Sigmoid colon (tissue), 7 donors: ENCODE measurements around the gene ST7L. TPM values are rescaled to one million over a fixed set of nuclear protein-coding genes. Genes with fewer than 3 reads are reported as not detected.
"Not testable (repeated sequence)": the region's sequence is repeated elsewhere in the genome, so short reads cannot be mapped to it uniquely, and the experiment has no call there.

Source experiments
- DNase-seq: peaks from one replicate; pipeline ENCODE4 v3.0.0-alpha.2; 2019
- H3K27ac ChIP-seq, 4 donors: fragments of 200-600 bp; sonication (generic); one replicate each; pipeline ENCODE4 v1.5.1; 2016 to 2019; ENCODE audit warnings: mild to moderate bottlenecking in 1 of 4
- H3K27me3 ChIP-seq, 3 donors: fragments of 200-600 bp; sonication (generic); one replicate each; pipeline ENCODE4 v1.5.1; 2019; ENCODE audit warnings: mild to moderate bottlenecking in 1 of 3
- H3K36me3 ChIP-seq, 4 donors: fragments of 200-600 bp; sonication (generic); one replicate each; pipeline ENCODE4 v1.5.1; 2016 to 2019
- H3K4me1 ChIP-seq, 4 donors: fragments of 200-600 bp; sonication (generic); one replicate each; pipeline ENCODE4 v1.5.1; 2017 to 2019
- H3K4me3 ChIP-seq, 4 donors: fragments of 200-600 bp; sonication (generic); one replicate each; pipeline ENCODE4 v1.5.1; 2017 to 2019; ENCODE audit warnings: mild to moderate bottlenecking in 2 of 4, moderate library complexity in 1 of 4
- H3K9me3 ChIP-seq, 4 donors: fragments of 200-600 bp in 3 of 4; sonication (generic) in 3 of 4; one replicate each; pipeline versions ENCODE4 v1.5.1 to v1.6.1; 2013 to 2019
- EP300 ChIP-seq, 4 donors: sonication (generic); formaldehyde crosslinking; IDR thresholded peaks; one replicate each; pipeline ENCODE4 v1.6.1; 2017; ENCODE audit warnings: antibody characterized with exemption in 4 of 4
- POLR2A ChIP-seq, 2 donors: fragments of 450-650 bp; IDR thresholded peaks; one replicate each; pipeline ENCODE4 v1.6.1; 2016; ENCODE audit warnings: antibody characterized with exemption in 2 of 2, mild to moderate bottlenecking in 2 of 2, moderate library complexity in 2 of 2
- POLR2AphosphoS5 ChIP-seq, 4 donors: sonication (generic); formaldehyde crosslinking; IDR thresholded peaks; one replicate each; pipeline ENCODE4 v1.6.1; 2017; ENCODE audit warnings: antibody characterized with exemption in 4 of 4
- WGBS, 2 donors: extraction: QIAGEN DNeasy Blood & Tissue Kit; methylation state at CpG; one replicate each; pipeline ENCODE4 v1.1.7; 2013; 5-methylcytosine and 5-hydroxymethylcytosine counted together
- intact Hi-C: fragments of 100-400 bp; cut with DNase I; formaldehyde crosslinking; loops from one replicate; pipeline ENCODE4 v1.15.1; 2023
- polyA plus RNA-seq, 3 donors: library from polyadenylated mRNA; stranded (reverse); fragments of 200-250 nt; gene quantifications; one replicate each; pipeline ENCODE4 v1.2.3, GENCODE V29; 2013
- total RNA-seq, 4 donors: library from RNA; depleted of rRNA; stranded (reverse); fragments of >200 nt; gene quantifications; one replicate each; pipeline ENCODE4 v1.1.0, GENCODE V29; 2016
- TF ChIP-seq, protein P1 (sequence below), 4 experiments: fragments of 450-650 bp in 3 of 4; fragments of 200-600 bp in 1 of 4; IDR thresholded peaks; one replicate each; pipeline ENCODE4 v1.5.1; 2016 to 2019; ENCODE audit warnings: antibody characterized with exemption in 4 of 4, mild to moderate bottlenecking in 3 of 4, moderate library complexity in 2 of 4
- donor health status: healthy with polysubstance abuse.
- donor health status: Bipolar disorder and iron deficiency.
- donor health status: healthy.

The ST7L gene
- total and polyA plus RNA-seq, 7 donors: 1.8 to 68.0 (median 22.7) TPM

DNA sequence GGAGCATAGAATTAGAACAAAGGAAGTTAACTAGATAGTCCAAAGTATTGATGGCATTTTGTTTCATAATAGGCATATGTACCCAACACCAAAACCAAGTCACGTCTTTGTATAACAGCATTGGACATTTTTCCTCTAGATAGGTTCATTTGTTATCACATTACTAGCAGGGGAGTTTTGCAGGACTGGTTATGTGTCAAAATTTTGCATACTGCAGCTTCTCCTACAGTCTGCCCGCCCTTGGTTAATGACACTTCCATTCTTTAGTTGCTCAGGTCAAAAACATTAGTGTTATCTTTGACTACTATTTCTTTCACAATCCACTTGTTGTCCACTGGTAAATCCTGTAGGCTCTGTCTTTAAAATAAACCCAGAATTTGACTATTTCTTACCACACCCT lies 9.6 kb upstream of the ST7L start:
- no peaks in the 10 kb centered on the region for H3K27me3 ChIP-seq
- 87 to 88% methylated on average over 2 of the region's 2 CpGs for WGBS, 2 donors
- no peak overlapping the region for H3K27ac ChIP-seq
- no peaks in the 10 kb centered on the region for H3K9me3 ChIP-seq
- H3K4me3 ChIP-seq: no peak overlapping the region
- no peak for TF ChIP-seq POLR2AphosphoS5 (IDR thresholded peaks at IDR 0.05)
- no peak for TF ChIP-seq POLR2A (IDR thresholded peaks at IDR 0.05)
- TF ChIP-seq, protein P1, sequence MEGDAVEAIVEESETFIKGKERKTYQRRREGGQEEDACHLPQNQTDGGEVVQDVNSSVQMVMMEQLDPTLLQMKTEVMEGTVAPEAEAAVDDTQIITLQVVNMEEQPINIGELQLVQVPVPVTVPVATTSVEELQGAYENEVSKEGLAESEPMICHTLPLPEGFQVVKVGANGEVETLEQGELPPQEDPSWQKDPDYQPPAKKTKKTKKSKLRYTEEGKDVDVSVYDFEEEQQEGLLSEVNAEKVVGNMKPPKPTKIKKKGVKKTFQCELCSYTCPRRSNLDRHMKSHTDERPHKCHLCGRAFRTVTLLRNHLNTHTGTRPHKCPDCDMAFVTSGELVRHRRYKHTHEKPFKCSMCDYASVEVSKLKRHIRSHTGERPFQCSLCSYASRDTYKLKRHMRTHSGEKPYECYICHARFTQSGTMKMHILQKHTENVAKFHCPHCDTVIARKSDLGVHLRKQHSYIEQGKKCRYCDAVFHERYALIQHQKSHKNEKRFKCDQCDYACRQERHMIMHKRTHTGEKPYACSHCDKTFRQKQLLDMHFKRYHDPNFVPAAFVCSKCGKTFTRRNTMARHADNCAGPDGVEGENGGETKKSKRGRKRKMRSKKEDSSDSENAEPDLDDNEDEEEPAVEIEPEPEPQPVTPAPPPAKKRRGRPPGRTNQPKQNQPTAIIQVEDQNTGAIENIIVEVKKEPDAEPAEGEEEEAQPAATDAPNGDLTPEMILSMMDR (IDR thresholded peaks at IDR 0.05): no peak
- TF ChIP-seq EP300 (IDR thresholded peaks at IDR 0.05): no peak
- no peak for DNase-seq
- H3K4me1 ChIP-seq: peaks cover 0 to 62% (median 21%) of the 10 kb centered on the region in 4 donors
- H3K36me3 ChIP-seq: no peaks in the 10 kb centered on the region
- intact Hi-C loops: no loop called here

DNA sequence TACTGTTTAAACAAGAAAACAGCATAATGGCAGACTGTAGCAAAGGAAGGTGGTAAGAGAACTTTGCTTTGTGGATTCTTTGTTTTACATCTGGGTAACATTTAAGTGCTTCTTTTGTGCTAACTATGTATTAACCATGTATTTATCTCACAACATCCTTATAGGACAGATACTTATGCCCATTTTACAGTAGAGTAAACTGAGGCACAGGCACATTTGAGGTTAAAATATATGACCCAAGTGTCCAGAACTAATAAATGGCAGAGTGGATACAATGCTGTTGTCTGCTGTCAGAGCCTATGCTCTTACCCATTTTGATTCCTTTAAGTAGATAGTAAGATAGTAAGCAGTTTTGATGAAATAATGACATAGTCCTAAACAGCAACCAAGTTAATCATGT lies 7.9 kb upstream of the ST7L start:
- Histone ChIP-seq H3K36me3 (no peaks in the 10 kb centered on the region), H3K27me3 (no peaks in the 10 kb centered on the region), H3K27ac (no peak overlapping the region), H3K4me1 (peaks cover 0 to 60% (median 26%) of the 10 kb centered on the region in 4 donors), H3K4me3 (no peak overlapping the region), H3K9me3 (no peaks in the 10 kb centered on the region)
- DNase-seq: no peak
- TF ChIP-seq POLR2AphosphoS5 (IDR thresholded peaks at IDR 0.05) (no peak), EP300 (IDR thresholded peaks at IDR 0.05) (no peak), POLR2A (IDR thresholded peaks at IDR 0.05) (no peak)
- TF ChIP-seq, protein P1 (IDR thresholded peaks at IDR 0.05): no peak
- intact Hi-C loops: no loop called here

DNA sequence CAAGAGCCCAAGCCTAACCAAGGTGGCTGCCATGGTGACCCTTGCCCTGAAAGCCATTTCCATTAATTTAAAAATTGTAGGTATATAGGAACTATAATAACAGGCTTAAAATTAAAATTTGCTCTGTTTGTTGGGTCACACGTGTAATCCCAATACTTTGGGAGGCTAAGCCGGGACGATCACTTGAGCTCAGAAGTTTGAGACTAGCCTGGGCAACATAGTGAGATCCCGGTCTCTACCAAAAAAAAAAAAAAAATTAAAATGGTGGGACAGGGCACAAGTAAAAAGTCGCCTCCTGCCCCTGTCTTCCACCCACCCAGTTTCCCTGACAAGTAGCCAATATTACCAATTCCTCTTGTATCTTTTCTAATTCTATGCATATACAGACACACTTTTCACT lies 7.3 kb upstream of the ST7L start:
- DNase-seq: no peak
- H3K4me3 ChIP-seq: no peak overlapping the region
- no peak overlapping the region for H3K27ac ChIP-seq
- peaks cover 0 to 61% (median 33%) of the 10 kb centered on the region in 4 donors for H3K4me1 ChIP-seq
- WGBS, 2 donors: 96% methylated on average over 5 of the region's 5 CpGs
- no peaks in the 10 kb centered on the region for H3K27me3 ChIP-seq
- TF ChIP-seq POLR2A (IDR thresholded peaks at IDR 0.05) (no peak), POLR2AphosphoS5 (IDR thresholded peaks at IDR 0.05) (no peak), EP300 (IDR thresholded peaks at IDR 0.05) (no peak)
- TF ChIP-seq, protein P1 (IDR thresholded peaks at IDR 0.05): no peak
- intact Hi-C loops: no loop called here
- H3K9me3 ChIP-seq: no peaks in the 10 kb centered on the region
- H3K36me3 ChIP-seq: no peaks in the 10 kb centered on the region

DNA sequence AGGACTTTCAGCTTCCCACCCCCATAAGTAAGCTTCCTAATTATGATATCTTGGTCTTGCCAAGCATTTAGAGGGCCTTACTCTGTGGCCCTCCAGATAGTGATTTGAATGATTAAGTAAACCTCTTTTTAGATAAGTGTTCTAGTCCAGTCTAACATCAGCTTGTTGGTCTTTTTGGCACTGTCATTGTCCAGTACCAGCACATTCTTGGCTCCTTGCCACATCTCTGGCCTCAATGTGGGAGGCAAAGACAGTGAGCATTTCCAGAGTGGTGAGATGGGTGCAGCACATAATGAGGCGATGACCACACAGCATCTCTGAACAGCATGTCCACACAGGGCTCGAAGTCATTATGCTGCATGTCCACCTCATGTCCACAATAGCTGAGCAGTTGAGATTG lies 6.8 kb upstream of the ST7L start:
- TF ChIP-seq EP300 (IDR thresholded peaks at IDR 0.05) (no peak), POLR2AphosphoS5 (IDR thresholded peaks at IDR 0.05) (peak in 1 of 4 donors; percentile 29)
- H3K36me3 ChIP-seq: no peaks in the 10 kb centered on the region
- no peaks in the 10 kb centered on the region for H3K27me3 ChIP-seq
- H3K4me1 ChIP-seq: peaks cover 0 to 61% (median 36%) of the 10 kb centered on the region in 4 donors
- intact Hi-C loops: no loop called here
- no peak for DNase-seq
- no peaks in the 10 kb centered on the region for H3K9me3 ChIP-seq
- 96 to 97% methylated on average over 2 of the region's 2 CpGs for WGBS, 2 donors
- no peak overlapping the region for H3K4me3 ChIP-seq
- no peak overlapping the region for H3K27ac ChIP-seq

DNA sequence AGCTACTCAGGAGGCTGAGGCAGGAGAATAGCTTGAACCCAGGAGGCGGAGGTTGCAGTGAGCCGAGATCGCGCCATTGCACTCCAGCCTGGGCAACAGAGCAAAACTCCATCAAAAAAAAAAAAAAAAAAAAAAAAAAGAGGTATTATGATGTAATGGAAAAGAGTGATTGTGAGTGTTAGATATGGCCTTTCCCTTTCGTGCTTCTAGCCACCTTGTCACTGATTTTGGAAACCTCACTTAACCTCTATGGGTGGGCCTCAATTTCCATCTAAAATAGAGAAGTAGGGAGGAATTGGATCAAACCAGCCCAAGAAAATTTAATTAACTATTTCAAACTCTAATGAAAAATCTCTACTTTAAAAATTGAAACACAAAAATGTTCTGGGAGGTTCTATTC lies 5.6 kb upstream of the ST7L start:
- Histone ChIP-seq H3K27ac (peak overlapping the region in 1 of 4 donors; percentile 5), H3K4me1 (peaks cover 0 to 57% (median 40%) of the 10 kb centered on the region in 4 donors)
- H3K9me3 ChIP-seq, intact Hi-C loops, DNase-seq, H3K36me3 ChIP-seq, H3K27me3 ChIP-seq, H3K4me3 ChIP-seq: not testable (repeated sequence)
- WGBS, 2 donors: 92 to 97% methylated on average over 5 of the region's 5 CpGs

DNA sequence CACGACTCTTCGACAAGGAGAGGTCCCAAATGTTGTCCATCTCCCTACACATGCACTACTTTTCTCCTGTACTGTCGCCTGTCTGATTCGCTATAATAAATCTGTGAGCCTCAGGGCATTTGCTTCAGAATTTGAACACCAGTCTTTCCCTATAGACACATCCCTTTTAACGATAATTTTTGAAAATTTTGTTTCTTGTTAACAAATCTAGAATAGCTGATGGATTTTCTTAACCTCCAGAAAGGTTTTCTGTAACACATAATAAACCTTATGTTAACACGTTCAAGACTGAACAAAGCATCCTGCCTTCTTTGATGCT lies 1.4 kb upstream of the ST7L start:
- peaks cover 0 to 13% (median 5%) of the 10 kb centered on the region in 4 donors for H3K36me3 ChIP-seq
- peak overlapping the region; percentile 94 to 99 (median 96) for H3K27ac ChIP-seq
- no peaks in the 10 kb centered on the region for H3K27me3 ChIP-seq
- no peak for DNase-seq
- peak overlapping the region; percentile 63 to 97 (median 90) for H3K4me3 ChIP-seq
- WGBS, 2 donors: 0 to 1% methylated on average over 6 of the region's 6 CpGs
- intact Hi-C loops: no loop called here
- H3K4me1 ChIP-seq: peaks cover 0 to 48% (median 38%) of the 10 kb centered on the region in 4 donors
- no peaks in the 10 kb centered on the region for H3K9me3 ChIP-seq
- TF ChIP-seq POLR2AphosphoS5 (IDR thresholded peaks at IDR 0.05): no peak
- no peak for TF ChIP-seq EP300 (IDR thresholded peaks at IDR 0.05)
- TF ChIP-seq, protein P1 (IDR thresholded peaks at IDR 0.05): no peak
- TF ChIP-seq POLR2A (IDR thresholded peaks at IDR 0.05): no peak
